Esophagus muscularis mucosa (tissue), 3 donors: ENCODE measurements around the gene CSPG4.

ENCODE experiments used
- POLR2AphosphoS5 ChIP-seq, 2 donors: sonication (generic); formaldehyde crosslinking; IDR thresholded peaks; one replicate each; pipeline ENCODE4 v1.6.1; 2017; ENCODE audit warnings: antibody characterized with exemption in 2 of 2
- TF ChIP-seq, protein P1 (sequence below), 3 experiments: fragments of 200-600 bp in 2 of 3; fragments of 450-650 bp in 1 of 3; sonication (generic) in 2 of 3; IDR thresholded peaks; one replicate each; pipeline ENCODE4 v1.5.1; 2017 to 2019; ENCODE audit warnings: antibody characterized with exemption in 3 of 3, mild to moderate bottlenecking in 2 of 3, moderate library complexity in 1 of 3

DNA sequence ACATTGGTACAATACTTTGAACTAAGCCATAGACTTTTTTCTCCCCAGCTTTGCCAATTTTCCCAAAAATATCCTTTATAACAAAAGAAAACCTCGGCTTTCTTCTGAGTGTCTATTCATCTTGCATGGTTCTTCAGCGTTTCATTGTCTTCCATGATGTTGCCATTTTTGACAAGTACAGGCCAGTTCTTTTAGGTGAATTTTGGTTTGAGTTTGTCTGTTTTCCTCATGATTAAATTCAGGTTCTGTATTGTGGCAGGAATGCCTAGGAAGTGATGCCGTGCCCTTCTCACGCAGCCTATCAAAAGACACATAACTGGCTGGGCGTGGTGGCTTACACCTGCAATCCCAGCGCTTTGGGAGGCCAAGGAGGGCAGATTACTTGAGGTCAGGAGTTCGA lies 7.6 kb upstream of the CSPG4 start:
- TF ChIP-seq, protein P1, sequence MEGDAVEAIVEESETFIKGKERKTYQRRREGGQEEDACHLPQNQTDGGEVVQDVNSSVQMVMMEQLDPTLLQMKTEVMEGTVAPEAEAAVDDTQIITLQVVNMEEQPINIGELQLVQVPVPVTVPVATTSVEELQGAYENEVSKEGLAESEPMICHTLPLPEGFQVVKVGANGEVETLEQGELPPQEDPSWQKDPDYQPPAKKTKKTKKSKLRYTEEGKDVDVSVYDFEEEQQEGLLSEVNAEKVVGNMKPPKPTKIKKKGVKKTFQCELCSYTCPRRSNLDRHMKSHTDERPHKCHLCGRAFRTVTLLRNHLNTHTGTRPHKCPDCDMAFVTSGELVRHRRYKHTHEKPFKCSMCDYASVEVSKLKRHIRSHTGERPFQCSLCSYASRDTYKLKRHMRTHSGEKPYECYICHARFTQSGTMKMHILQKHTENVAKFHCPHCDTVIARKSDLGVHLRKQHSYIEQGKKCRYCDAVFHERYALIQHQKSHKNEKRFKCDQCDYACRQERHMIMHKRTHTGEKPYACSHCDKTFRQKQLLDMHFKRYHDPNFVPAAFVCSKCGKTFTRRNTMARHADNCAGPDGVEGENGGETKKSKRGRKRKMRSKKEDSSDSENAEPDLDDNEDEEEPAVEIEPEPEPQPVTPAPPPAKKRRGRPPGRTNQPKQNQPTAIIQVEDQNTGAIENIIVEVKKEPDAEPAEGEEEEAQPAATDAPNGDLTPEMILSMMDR (IDR thresholded peaks at IDR 0.05), result no peak
- no peak for TF ChIP-seq POLR2AphosphoS5 (IDR thresholded peaks at IDR 0.05)
